GM23248 (cell line): ENCODE measurements around the gene PLCB2. TPM values are rescaled to one million over a fixed set of nuclear protein-coding genes. Genes with fewer than 3 reads are reported as not detected.

Experiments
- DNase-seq: peaks from one replicate; pipeline ENCODE4 v3.0.0-alpha.2; 2015
- H2AFZ ChIP-seq: fragments of 200-600 bp; sonication (generic); 2 replicates; pipeline ENCODE4 v1.6.1; 2016; ENCODE audit warnings: antibody characterized with exemption
- H3F3A ChIP-seq: fragments of 200-600 bp; sonication (generic); 2 replicates; pipeline ENCODE4 v1.6.1; 2016; ENCODE audit warnings: mild to moderate bottlenecking, antibody characterized with exemption, mixed run types; ENCODE audit not compliant: insufficient read depth
- H3K27ac ChIP-seq: fragments of 200-600 bp; sonication (generic); 2 replicates; pipeline ENCODE4 v1.5.1; 2016; ENCODE audit warnings: mild to moderate bottlenecking
- H3K27me3 ChIP-seq: fragments of 200-600 bp; sonication (generic); replicated peaks from 2 replicates; pipeline ENCODE4 v1.6.1; 2016; ENCODE audit warnings: mild to moderate bottlenecking; ENCODE audit not compliant: insufficient read depth
- H3K36me3 ChIP-seq: fragments of 200-600 bp; sonication (generic); 2 replicates; pipeline ENCODE4 v1.6.1; 2016; ENCODE audit warnings: low read depth, mild to moderate bottlenecking
- H3K4me1 ChIP-seq: fragments of 200-600 bp; sonication (generic); 2 replicates; pipeline ENCODE4 v1.6.1; 2016; ENCODE audit warnings: mild to moderate bottlenecking; ENCODE audit not compliant: insufficient read depth
- H3K4me2 ChIP-seq: fragments of 200-600 bp; sonication (generic); one replicate; pipeline ENCODE4 v1.6.1; 2016; ENCODE audit warnings: mild to moderate bottlenecking; ENCODE audit not compliant: unreplicated experiment
- H3K4me3 ChIP-seq: fragments of 200-600 bp; sonication (generic); 2 replicates; pipeline ENCODE4 v1.5.1; 2016; ENCODE audit warnings: mild to moderate bottlenecking
- H3K79me2 ChIP-seq: fragments of 200-600 bp; sonication (generic); 2 replicates; pipeline ENCODE4 v1.6.1; 2016; ENCODE audit warnings: mild to moderate bottlenecking; ENCODE audit not compliant: insufficient read depth
- H3K9ac ChIP-seq: fragments of 200-600 bp; sonication (generic); 2 replicates; pipeline ENCODE4 v1.6.1; 2016; ENCODE audit warnings: mild to moderate bottlenecking
- H3K9me2 ChIP-seq: fragments of 200-600 bp; sonication (generic); 2 replicates; pipeline ENCODE4 v1.6.1; 2016; ENCODE audit warnings: mixed run types, mild to moderate bottlenecking, moderate library complexity; ENCODE audit not compliant: insufficient read depth
- H3K9me3 ChIP-seq: fragments of 200-600 bp; sonication (generic); one replicate; pipeline ENCODE4 v1.6.1; 2017; ENCODE audit warnings: low read depth
- H4K20me1 ChIP-seq: fragments of 200-600 bp; sonication (generic); 2 replicates; pipeline ENCODE4 v1.6.0; 2016; ENCODE audit not compliant: insufficient read depth
- EZH2 ChIP-seq: fragments of 200-600 bp; sonication (generic); IDR thresholded peaks from 2 replicates; pipeline ENCODE4 v1.6.1; 2018; ENCODE audit warnings: antibody characterized with exemption, mild to moderate bottlenecking; ENCODE audit not compliant: insufficient read depth, poor library complexity, severe bottlenecking
- EZH2phosphoT487 ChIP-seq: fragments of 200-600 bp; sonication (generic); IDR thresholded peaks from 2 replicates; pipeline ENCODE4 v1.6.1; 2018; ENCODE audit warnings: antibody characterized with exemption, moderate library complexity, mild to moderate bottlenecking, low read depth; ENCODE audit not compliant: insufficient read depth
- WGBS, 2 experiments: methylation state at CpG; one replicate each; pipeline ENCODE4 v1.1.6; 2015 to 2017; ENCODE audit warnings: low lambda C conversion rate in 2 of 2, low coverage in 1 of 2; ENCODE audit errors: missing lambda C conversion rate in 2 of 2; 5-methylcytosine and 5-hydroxymethylcytosine counted together
- in situ Hi-C: fragments of 300-500 bp; cut with MboI; formaldehyde crosslinking; loops from 2 replicates; pipeline ENCODE4 v1.15.0; 2020
- polyA plus RNA-seq: library from polyadenylated mRNA; unstranded; fragments of >200 nt; fragmentation: Nextera tagmentation; extraction: Ambion mirVana; gene quantifications from 2 replicates; pipeline ENCODE4 v1.2.1, GENCODE V29; 2016
- total RNA-seq: library from RNA; depleted of rRNA; stranded (reverse); fragments of >200 nt; shearing (Covaris generic); gene quantifications from 2 replicates; pipeline ENCODE4 v1.2.3, GENCODE V29; 2014

The PLCB2 gene
- total and polyA plus RNA-seq, 2 experiments from 2014 or later = 0.54 to 1.1 TPM

DNA sequence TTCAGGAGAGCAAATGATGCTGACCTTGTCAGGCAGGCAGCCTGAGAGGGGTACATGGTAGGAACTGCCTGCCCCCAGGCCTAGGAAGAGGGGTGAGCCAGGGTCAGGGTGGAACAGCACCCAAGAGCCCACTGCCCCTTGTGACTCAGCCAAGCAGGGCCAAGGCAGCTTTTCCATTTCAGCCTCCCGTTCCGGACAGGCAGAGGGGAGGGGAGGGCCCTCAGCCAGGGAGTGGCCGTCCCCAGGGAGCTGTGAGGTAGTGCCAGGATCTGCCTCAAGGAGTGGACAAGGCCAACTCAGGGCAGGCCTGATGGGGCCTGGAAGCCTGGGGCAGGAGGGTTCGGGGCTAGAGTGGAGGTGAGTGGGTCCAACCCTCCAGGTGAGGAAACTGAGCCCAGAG lies 19.8 kb downstream of the PLCB2 start:
- in situ Hi-C loops = no loop called here
- no peak overlapping the region for H2AFZ ChIP-seq
- no peaks in the 10 kb centered on the region for H3K9me3 ChIP-seq
- H3K4me2 ChIP-seq = no peak overlapping the region
- no peak overlapping the region for H3K9ac ChIP-seq
- 63 to 76% methylated on average over 3 to 4 of the region's 4 CpGs for WGBS, 2 experiments
- H3K4me1 ChIP-seq = peaks cover 17% of the 10 kb centered on the region
- H3K9me2 ChIP-seq = no peaks in the 10 kb centered on the region
- no peak overlapping the region for H3K4me3 ChIP-seq
- peak; percentile 25 for DNase-seq
- TF ChIP-seq EZH2phosphoT487 (no peak), EZH2 (no peak)
- H3K27ac ChIP-seq = no peak overlapping the region
- peaks cover 14% of the 10 kb centered on the region; the same call in 1 of the 2 replicates for H3F3A ChIP-seq
- peaks cover 8% of the 10 kb centered on the region; the same call in 1 of the 2 replicates for H3K27me3 ChIP-seq
- H4K20me1 ChIP-seq = no peaks in the 10 kb centered on the region
- H3K36me3 ChIP-seq = no peaks in the 10 kb centered on the region
- H3K79me2 ChIP-seq = no peaks in the 10 kb centered on the region

GRCh38 chr15:40287505-40287904 lies 20.2 kb downstream of the PLCB2 start:
- Histone ChIP-seq H3K36me3 (no peaks in the 10 kb centered on the region), H3K27ac (no peak overlapping the region), H4K20me1 (no peaks in the 10 kb centered on the region), H3F3A (peaks cover 14% of the 10 kb centered on the region; the same call in 1 of the 2 replicates), H3K9ac (no peak overlapping the region), H3K27me3 (peaks cover 10% of the 10 kb centered on the region; the same call in 1 of the 2 replicates), H2AFZ (no peak overlapping the region), H3K9me2 (no peaks in the 10 kb centered on the region), H3K4me2 (no peak overlapping the region), H3K79me2 (no peaks in the 10 kb centered on the region), H3K4me3 (no peak overlapping the region), H3K9me3 (no peaks in the 10 kb centered on the region), H3K4me1 (peaks cover 17% of the 10 kb centered on the region)
- TF ChIP-seq EZH2 (no peak), EZH2phosphoT487 (no peak)
- DNase-seq = no peak
- WGBS, 2 experiments = 88 to 94% methylated on average over 3 of the region's 3 CpGs
- in situ Hi-C loops = no loop called here

DNA sequence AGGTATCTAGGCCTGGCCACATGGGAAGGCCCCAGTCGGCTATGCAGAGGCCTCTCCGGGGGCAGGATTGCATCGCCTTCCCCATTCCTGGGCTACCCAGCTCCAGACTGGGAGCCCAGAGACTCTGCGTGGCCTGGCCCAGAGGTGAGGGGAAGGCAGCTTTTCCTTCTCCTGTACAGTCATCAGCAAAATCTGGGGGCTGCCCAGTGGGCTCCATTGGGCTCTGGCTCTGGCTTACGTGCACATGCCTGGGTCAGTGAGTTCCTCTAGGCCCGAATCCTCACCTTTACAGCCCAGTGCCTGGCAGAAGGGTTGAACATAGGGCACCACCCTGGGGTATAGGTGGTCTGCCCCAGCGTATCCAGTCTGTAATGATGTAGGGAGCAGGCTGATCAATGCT lies 20.9 kb downstream of the PLCB2 start:
- in situ Hi-C loops = no loop called here
- no peak overlapping the region for H3K9ac ChIP-seq
- peaks cover 14% of the 10 kb centered on the region; the same call in 1 of the 2 replicates for H3F3A ChIP-seq
- no peak overlapping the region for H3K4me3 ChIP-seq
- H3K9me3 ChIP-seq = no peaks in the 10 kb centered on the region
- 80 to 84% methylated on average over 7 of the region's 7 CpGs for WGBS, 2 experiments
- H2AFZ ChIP-seq = no peak overlapping the region
- H4K20me1 ChIP-seq = no peaks in the 10 kb centered on the region
- no peak overlapping the region for H3K4me2 ChIP-seq
- no peak for TF ChIP-seq EZH2
- TF ChIP-seq EZH2phosphoT487 = no peak
- peaks cover 17% of the 10 kb centered on the region for H3K4me1 ChIP-seq
- no peak overlapping the region for H3K27ac ChIP-seq
- H3K79me2 ChIP-seq = no peaks in the 10 kb centered on the region
- H3K9me2 ChIP-seq = no peaks in the 10 kb centered on the region
- peaks cover 16% of the 10 kb centered on the region; the same call in 1 of the 2 replicates for H3K27me3 ChIP-seq
- H3K36me3 ChIP-seq = no peaks in the 10 kb centered on the region
- no peak for DNase-seq

GRCh38 chr15:40286061-40286532 lies 21.6 kb downstream of the PLCB2 start:
- H3K4me3 ChIP-seq = no peak overlapping the region
- no peak overlapping the region for H3K9ac ChIP-seq
- in situ Hi-C loops = no loop called here
- H3K9me2 ChIP-seq = no peaks in the 10 kb centered on the region
- no peaks in the 10 kb centered on the region for H3K79me2 ChIP-seq
- H3K4me1 ChIP-seq = peaks cover 17% of the 10 kb centered on the region
- H2AFZ ChIP-seq = no peak overlapping the region
- H3F3A ChIP-seq = peaks cover 14% of the 10 kb centered on the region; the same call in 1 of the 2 replicates
- H3K9me3 ChIP-seq = no peaks in the 10 kb centered on the region
- no peak for TF ChIP-seq EZH2
- TF ChIP-seq EZH2phosphoT487 = no peak
- no peak overlapping the region for H3K27ac ChIP-seq
- no peaks in the 10 kb centered on the region for H3K36me3 ChIP-seq
- WGBS, 2 experiments = 66 to 83% methylated on average over 7 of the region's 7 CpGs
- no peaks in the 10 kb centered on the region for H4K20me1 ChIP-seq
- peak; percentile 26 for DNase-seq
- peak overlapping the region; percentile 47 for H3K4me2 ChIP-seq
- peaks cover 23% of the 10 kb centered on the region for H3K27me3 ChIP-seq
